K562 (cell line): ENCODE measurements around the gene CCR5AS.

Source experiments
- ARID3A ChIP-seq: IDR thresholded peaks from 2 replicates; pipeline ENCODE4 v1.6.1; 2012; ENCODE audit warnings: low read depth, low read length, improper control_type of control experiment, borderline replicate concordance
- HDAC3 ChIP-seq: fragments of 450-650 bp; IDR thresholded peaks from 2 replicates; pipeline ENCODE4 v1.6.1; 2018; ENCODE audit warnings: borderline replicate concordance, mild to moderate bottlenecking, moderate library complexity; ENCODE audit not compliant: partially characterized antibody
- RBM25 ChIP-seq: fragments of 200-400 bp; formaldehyde crosslinking; IDR thresholded peaks from 2 replicates; pipeline ENCODE4 v1.6.1; 2018; ENCODE audit warnings: low read length, low read depth, moderate library complexity; ENCODE audit not compliant: severe bottlenecking
- SMARCA4 ChIP-seq: fragments of 450-650 bp; IDR thresholded peaks from 2 replicates; pipeline ENCODE4 v1.6.1; 2016
- TSHZ1 ChIP-seq: fragments of 250-450 bp; sonication (Bioruptor Pico); IDR thresholded peaks from 2 replicates; pipeline ENCODE4 v1.4.0; 2020; ENCODE audit warnings: mild to moderate bottlenecking, moderate library complexity
- ZBTB49 ChIP-seq: sonication (generic); formaldehyde crosslinking; IDR thresholded peaks from 2 replicates; pipeline ENCODE4 v1.8.0; 2022; ENCODE audit warnings: missing genetic modification reagents, mild to moderate bottlenecking, borderline replicate concordance
- ZFX ChIP-seq: sonication (generic); formaldehyde crosslinking; IDR thresholded peaks from 2 replicates; pipeline ENCODE4 v1.8.0; 2022; ENCODE audit warnings: mild to moderate bottlenecking, missing genetic modification reagents, moderate library complexity
- ZNF175 ChIP-seq: fragments of 200-800 bp; sonication (Bioruptor generic); IDR thresholded peaks from 2 replicates; pipeline ENCODE4 v1.6.1; 2016; ENCODE audit warnings: low read depth, mild to moderate bottlenecking, missing genetic modification characterization, missing compliant biosample characterization
- ZNF318 ChIP-seq, 2 experiments: fragments of 450-650 bp; IDR thresholded peaks; 2 replicates each; pipeline ENCODE4 v1.6.1; 2016; ENCODE audit warnings: mild to moderate bottlenecking in 2 of 2, borderline replicate concordance in 1 of 2, low read depth in 1 of 2, moderate library complexity in 1 of 2

The CCR5AS gene

GRCh38 chr3:46406788-46407611 lies at the start of gene CCR5AS, which contains the start of gene CCRL2 (continued):
- TF ChIP-seq ZBTB49 (CRISPR knock-in tag), result no peak
- peak in 1 of 2 experiments; percentile 83; a peak in 2 of 4 replicates for TF ChIP-seq ZNF318 (IDR thresholded peaks at IDR 0.05; ENCODE audit: borderline replicate concordance in 1 of 2, low read depth in 1 of 2)
- peak; percentile 51; the same call in 1 of the 2 replicates for TF ChIP-seq TSHZ1 (CRISPR knock-in tag)
- peak; percentile 97 for TF ChIP-seq ZNF175 (CRISPR knock-in tag)
- peak; percentile 87 for TF ChIP-seq HDAC3
- peak; percentile 96 for TF ChIP-seq SMARCA4
- TF ChIP-seq ARID3A, result no peak
- TF ChIP-seq RBM25, result no peak
- peak; percentile 60; the same call in 1 of the 2 replicates for TF ChIP-seq ZFX
